Measurements from ENCODE around the gene MLLT3.

MLLT3 gene

DNA sequence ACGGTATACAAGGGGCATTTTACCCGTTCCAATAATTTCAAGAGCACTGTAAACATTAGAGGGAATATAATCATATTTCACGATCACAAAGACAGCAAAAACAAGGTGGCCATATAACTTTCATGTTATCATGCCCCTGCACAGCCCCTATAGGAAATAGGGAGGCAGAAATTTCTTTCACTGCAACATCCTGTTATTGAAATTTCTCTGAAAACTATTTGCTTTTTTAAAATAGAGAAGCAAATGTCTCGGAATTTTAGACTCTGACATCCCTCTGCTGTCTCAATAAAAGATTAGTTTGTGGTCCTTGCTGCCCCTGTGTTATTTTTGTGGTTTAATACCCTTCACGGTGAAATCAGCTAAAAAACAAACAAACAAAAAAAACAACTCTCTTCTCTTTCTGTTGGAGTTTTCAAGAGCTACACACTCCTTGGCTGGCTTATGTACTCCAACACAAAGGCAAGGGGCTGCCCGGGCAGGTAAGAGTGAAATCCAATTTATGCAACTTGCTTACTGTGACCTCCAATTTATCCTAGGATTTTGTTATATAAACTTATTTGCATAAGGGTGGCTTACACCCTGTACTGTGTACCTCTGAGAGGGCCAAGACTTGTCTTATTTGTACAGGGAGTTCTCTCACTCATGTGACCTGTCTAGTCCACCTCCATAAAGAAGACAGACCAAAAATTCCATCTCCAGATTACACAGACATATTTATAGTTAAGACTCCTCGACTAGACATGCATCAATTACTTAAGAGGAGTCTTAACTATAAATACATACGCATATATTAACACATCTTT, 223.6 kb downstream of the MLLT3 start:
- TF ChIP-seq, protein P1, sequence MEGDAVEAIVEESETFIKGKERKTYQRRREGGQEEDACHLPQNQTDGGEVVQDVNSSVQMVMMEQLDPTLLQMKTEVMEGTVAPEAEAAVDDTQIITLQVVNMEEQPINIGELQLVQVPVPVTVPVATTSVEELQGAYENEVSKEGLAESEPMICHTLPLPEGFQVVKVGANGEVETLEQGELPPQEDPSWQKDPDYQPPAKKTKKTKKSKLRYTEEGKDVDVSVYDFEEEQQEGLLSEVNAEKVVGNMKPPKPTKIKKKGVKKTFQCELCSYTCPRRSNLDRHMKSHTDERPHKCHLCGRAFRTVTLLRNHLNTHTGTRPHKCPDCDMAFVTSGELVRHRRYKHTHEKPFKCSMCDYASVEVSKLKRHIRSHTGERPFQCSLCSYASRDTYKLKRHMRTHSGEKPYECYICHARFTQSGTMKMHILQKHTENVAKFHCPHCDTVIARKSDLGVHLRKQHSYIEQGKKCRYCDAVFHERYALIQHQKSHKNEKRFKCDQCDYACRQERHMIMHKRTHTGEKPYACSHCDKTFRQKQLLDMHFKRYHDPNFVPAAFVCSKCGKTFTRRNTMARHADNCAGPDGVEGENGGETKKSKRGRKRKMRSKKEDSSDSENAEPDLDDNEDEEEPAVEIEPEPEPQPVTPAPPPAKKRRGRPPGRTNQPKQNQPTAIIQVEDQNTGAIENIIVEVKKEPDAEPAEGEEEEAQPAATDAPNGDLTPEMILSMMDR (IDR thresholded peaks at IDR 0.05; ENCODE audit: control extremely low read depth, extremely low read depth, low read depth, missing control alignments) = no peak
- CTCF ChIA-PET = interaction anchor here (1.1 to 2.5 kb wide), 7 partner anchors 9 to 423 kb away, joined by 3 to 6 read pairs (median 3); no protein-coding TSS in a partner anchor
- DNase-seq (ENCODE audit: extremely low spot score) = no peak
- POLR2A ChIA-PET = no interaction called here

DNA sequence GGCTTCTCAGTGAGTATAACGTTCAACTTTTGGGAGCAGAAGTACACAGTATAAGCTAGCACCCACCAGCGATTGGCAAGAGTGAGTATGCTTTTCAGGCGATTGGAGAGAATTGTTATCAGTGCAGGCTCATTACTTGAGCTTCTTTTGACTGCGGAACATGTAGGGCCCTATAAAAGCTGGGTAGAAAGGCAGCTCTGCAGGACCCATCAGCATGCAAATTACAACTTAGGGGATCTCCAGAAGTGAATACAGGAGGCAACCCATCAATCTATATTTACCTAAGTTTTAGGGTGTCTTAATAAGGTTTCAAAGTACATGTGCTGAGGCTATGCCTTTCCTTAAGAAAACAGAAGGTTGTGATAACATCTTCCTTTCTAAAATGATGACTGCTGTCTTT, 225.0 kb downstream of the MLLT3 start:
- ChIA-PET POLR2A (no interaction called here), CTCF (interaction anchor here (1.1 to 2.5 kb wide), 5 partner anchors 13 to 425 kb away, joined by 3 to 6 read pairs (median 4); no protein-coding TSS in a partner anchor)
- no peak for DNase-seq (ENCODE audit: extremely low spot score)
- TF ChIP-seq, protein P1 (IDR thresholded peaks at IDR 0.05; ENCODE audit: control extremely low read depth, extremely low read depth, low read depth, missing control alignments) = no peak

DNA sequence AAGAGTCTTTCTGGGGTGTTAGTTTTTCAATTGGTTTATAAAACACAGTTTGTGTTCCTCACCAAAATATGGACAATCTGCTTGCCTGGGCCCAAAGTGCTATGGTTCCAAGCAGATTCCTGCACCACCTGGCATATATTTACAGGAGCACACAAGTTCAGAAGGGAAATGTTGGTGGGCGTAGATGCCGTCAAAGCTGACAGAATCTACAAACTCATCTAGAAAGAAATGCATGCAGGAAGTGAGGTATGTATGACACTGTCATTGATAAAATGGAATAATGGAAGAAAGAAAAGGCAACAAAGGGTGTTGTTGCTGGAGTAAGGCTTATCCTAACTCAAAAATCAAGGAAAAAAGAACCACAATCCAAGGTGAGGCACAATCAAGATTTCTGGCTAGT, 225.8 kb downstream of the MLLT3 start:
- CTCF ChIA-PET = interaction anchor here (1.1 to 1.3 kb wide), 3 partner anchors 13 to 15 kb away, joined by 3 to 5 read pairs (median 3); no protein-coding TSS in a partner anchor
- TF ChIP-seq, protein P1 (IDR thresholded peaks at IDR 0.05; ENCODE audit: control extremely low read depth, extremely low read depth, low read depth, missing control alignments) = no peak
- POLR2A ChIA-PET = no interaction called here
- DNase-seq (ENCODE audit: extremely low spot score) = no peak

DNA sequence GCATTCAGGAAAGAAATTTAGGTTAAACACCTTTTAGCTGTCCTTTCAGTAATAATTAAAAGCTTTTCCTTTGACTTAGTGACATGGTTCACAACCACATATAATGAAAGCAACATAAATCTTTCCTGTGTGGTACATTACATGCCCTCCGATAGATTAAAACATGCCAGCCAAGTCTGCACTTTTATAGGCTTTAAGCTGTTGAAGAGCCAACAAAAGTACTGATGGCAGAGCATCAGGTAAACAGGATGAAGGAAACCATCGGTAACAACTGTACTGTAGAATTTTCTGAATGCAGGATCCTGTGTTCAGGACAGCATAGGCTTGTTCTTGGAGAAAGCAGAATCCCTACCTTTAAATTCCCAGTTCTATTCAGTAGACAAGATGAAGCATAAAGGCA, 226.6 kb downstream of the MLLT3 start:
- CTCF ChIA-PET = interaction anchor here (1.0 to 2.0 kb wide), 8 partner anchors 9 to 42 kb away, joined by 3 to 5 read pairs (median 4); no protein-coding TSS in a partner anchor
- TF ChIP-seq, protein P1 (IDR thresholded peaks at IDR 0.05; ENCODE audit: control extremely low read depth, extremely low read depth, low read depth, missing control alignments) = no peak
- POLR2A ChIA-PET = interaction anchor here (1.0 kb wide), 1 partner anchor 288 kb away, joined by 4 read pairs; the partner anchor contains the start of gene FOCAD
- DNase-seq (ENCODE audit: extremely low spot score) = no peak

DNA sequence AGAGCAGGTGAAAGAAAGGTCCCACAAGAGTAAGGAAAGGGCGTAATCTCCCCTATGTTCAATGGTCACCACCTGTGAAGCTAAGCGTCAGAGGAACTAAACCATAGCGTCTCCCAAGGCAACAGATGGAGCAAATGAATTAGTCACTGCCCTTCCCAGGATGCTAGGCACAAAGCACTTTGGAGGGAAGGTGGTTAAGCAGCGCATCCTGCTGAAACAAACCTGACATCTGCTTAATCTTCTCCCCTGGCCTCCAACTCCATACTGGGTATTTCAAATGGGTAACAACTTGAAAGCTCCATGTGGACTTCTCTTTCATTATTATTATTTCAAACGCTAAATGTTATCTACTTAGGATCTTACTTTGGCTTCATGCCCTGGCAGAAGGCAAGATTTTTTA, 227.3 kb downstream of the MLLT3 start:
- no peak for DNase-seq (ENCODE audit: extremely low spot score)
- CTCF ChIA-PET = interaction anchor here (0.9 to 2.0 kb wide), 8 partner anchors 9 to 427 kb away, joined by 3 to 5 read pairs (median 4); no protein-coding TSS in a partner anchor
- POLR2A ChIA-PET = interaction anchor here (1.0 kb wide), 1 partner anchor 289 kb away, joined by 4 read pairs; the partner anchor contains the start of gene FOCAD

DNA sequence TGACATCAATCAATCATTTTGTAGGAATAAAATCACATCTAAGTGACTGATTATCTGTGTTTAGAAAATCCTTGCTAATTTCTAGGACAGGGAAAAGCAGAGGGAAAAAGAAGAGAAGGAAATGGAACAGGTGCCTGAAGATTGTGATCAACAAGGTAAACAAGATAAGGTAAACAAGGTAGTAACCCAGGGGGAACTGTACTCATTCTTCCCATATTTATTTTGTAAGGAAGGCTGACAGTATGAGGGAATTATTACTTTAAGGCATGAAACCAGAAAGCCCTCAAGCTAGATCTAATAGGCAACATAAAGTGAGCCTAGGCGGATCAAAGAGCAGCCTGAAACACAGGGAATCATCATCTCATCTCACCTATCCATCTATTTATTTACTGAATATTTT, 231.1 kb downstream of the MLLT3 start:
- TF ChIP-seq, protein P1 (IDR thresholded peaks at IDR 0.05; ENCODE audit: control extremely low read depth, extremely low read depth, low read depth, missing control alignments) = no peak
- CTCF ChIA-PET = interaction anchor here (1.6 kb wide), 2 partner anchors 9 to 17 kb away, joined by 4 to 5 read pairs; no protein-coding TSS in a partner anchor
- no peak for DNase-seq (ENCODE audit: extremely low spot score)
- POLR2A ChIA-PET = no interaction called here

More for the DNA sequence above, 227.3 kb downstream of the MLLT3 start:
- TF ChIP-seq, protein P1 (IDR thresholded peaks at IDR 0.05; ENCODE audit: control extremely low read depth, extremely low read depth, low read depth, missing control alignments) = no peak
